ENCODE measurements around the gene MTMR1. TPM values are rescaled to one million over a fixed set of nuclear protein-coding genes. Genes with fewer than 3 reads are reported as not detected.

Gene MTMR1
- total RNA-seq, 1 experiment from 2014 or later = 36.1 TPM

DNA sequence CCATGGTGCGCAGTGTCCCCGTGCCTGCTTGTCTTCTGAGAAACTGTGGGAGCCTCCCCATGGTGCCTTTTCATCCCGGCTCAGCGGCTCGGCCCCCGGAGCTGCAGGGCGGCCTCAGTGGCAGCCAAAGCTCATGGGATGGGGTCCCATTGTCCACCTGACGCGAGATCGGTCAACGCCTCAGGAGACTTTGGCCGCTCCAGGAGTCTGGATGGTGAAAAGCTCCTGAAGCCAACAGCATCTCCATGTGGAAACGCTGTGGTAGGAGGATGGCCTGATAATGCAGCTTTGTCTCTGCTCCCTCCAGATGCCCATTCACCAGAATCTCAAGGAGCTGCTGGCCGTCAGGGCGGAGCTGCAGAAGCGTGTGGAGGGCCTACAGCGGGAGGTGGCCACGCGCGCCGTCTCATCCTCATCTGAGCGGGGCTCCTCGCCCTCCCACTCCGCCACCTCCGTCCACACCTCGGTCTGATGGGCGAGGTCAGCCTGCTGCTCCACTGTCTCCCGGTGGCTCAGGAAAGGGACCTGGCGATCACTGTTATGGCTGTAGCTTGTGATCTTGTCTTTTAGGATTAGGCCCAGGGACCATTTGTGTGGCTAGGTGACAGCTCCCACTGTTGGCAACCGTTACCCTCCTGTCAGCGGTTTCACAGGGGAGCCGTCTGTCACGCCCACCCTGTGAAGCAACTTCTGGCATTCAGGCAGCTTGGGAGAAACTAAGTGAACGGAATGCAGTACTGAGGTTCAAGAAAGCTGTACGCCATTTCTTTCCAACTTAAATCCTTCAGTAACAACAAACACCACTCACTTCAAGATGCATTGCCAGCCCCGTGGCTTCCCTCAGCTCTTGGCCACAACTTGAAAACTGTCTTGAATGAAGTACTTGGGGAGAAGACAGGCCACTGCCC lies 69.3 kb downstream of the MTMR1 start:
- CTCF ChIA-PET = interaction anchor here (1.5 kb wide), 1 partner anchor 10 kb away, joined by 3 read pairs; no protein-coding TSS in a partner anchor
- Histone ChIP-seq H3K36me3 (ENCODE audit: control insufficient read depth, insufficient read depth, low read length) (no peaks in the 10 kb centered on the region; the same call in 1 of the 2 replicates), H3K27ac (ENCODE audit: low read length) (no peak overlapping the region), H3K4me3 (ENCODE audit: low read depth in 2 of 2, low read length in 2 of 2) (no peak overlapping the region), H3K27me3 (ENCODE audit: control insufficient read depth, insufficient read depth, low read length) (no peaks in the 10 kb centered on the region), H3K4me1 (ENCODE audit: control insufficient read depth, insufficient read depth, low read length) (no peaks in the 10 kb centered on the region), H3K9me3 (ENCODE audit: control insufficient read depth, insufficient read depth, low read depth, low read length) (no peaks in the 10 kb centered on the region)
- POLR2A ChIA-PET = interaction anchor here (0.6 kb wide), 1 partner anchor 117 kb away, joined by 4 read pairs; no protein-coding TSS in a partner anchor
- DNase-seq (ENCODE audit: low read depth, low spot score) (no peak), ATAC-seq (no peak)
- TF ChIP-seq, protein P1, sequence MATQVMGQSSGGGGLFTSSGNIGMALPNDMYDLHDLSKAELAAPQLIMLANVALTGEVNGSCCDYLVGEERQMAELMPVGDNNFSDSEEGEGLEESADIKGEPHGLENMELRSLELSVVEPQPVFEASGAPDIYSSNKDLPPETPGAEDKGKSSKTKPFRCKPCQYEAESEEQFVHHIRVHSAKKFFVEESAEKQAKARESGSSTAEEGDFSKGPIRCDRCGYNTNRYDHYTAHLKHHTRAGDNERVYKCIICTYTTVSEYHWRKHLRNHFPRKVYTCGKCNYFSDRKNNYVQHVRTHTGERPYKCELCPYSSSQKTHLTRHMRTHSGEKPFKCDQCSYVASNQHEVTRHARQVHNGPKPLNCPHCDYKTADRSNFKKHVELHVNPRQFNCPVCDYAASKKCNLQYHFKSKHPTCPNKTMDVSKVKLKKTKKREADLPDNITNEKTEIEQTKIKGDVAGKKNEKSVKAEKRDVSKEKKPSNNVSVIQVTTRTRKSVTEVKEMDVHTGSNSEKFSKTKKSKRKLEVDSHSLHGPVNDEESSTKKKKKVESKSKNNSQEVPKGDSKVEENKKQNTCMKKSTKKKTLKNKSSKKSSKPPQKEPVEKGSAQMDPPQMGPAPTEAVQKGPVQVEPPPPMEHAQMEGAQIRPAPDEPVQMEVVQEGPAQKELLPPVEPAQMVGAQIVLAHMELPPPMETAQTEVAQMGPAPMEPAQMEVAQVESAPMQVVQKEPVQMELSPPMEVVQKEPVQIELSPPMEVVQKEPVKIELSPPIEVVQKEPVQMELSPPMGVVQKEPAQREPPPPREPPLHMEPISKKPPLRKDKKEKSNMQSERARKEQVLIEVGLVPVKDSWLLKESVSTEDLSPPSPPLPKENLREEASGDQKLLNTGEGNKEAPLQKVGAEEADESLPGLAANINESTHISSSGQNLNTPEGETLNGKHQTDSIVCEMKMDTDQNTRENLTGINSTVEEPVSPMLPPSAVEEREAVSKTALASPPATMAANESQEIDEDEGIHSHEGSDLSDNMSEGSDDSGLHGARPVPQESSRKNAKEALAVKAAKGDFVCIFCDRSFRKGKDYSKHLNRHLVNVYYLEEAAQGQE (IDR thresholded peaks at IDR 0.05; ENCODE audit: insufficient read depth in 1 of 2, low read depth in 2 of 2, low read length in 1 of 2) = no peak
- no peak for TF ChIP-seq POLR2AphosphoS5 (IDR thresholded peaks at IDR 0.05; ENCODE audit: low read depth, low read length)
- no peak for TF ChIP-seq SIN3A (IDR thresholded peaks at IDR 0.05; ENCODE audit: borderline replicate concordance, insufficient read depth, low read depth, low read length)
- TF ChIP-seq, protein P2, sequence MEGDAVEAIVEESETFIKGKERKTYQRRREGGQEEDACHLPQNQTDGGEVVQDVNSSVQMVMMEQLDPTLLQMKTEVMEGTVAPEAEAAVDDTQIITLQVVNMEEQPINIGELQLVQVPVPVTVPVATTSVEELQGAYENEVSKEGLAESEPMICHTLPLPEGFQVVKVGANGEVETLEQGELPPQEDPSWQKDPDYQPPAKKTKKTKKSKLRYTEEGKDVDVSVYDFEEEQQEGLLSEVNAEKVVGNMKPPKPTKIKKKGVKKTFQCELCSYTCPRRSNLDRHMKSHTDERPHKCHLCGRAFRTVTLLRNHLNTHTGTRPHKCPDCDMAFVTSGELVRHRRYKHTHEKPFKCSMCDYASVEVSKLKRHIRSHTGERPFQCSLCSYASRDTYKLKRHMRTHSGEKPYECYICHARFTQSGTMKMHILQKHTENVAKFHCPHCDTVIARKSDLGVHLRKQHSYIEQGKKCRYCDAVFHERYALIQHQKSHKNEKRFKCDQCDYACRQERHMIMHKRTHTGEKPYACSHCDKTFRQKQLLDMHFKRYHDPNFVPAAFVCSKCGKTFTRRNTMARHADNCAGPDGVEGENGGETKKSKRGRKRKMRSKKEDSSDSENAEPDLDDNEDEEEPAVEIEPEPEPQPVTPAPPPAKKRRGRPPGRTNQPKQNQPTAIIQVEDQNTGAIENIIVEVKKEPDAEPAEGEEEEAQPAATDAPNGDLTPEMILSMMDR (IDR thresholded peaks at IDR 0.05) = no peak
- no peak for TF ChIP-seq TCF7L2 (IDR thresholded peaks at IDR 0.05; ENCODE audit: low read depth, low read length)
- intact Hi-C loops (cut with micrococcal nuclease; ENCODE audit: unreplicated experiment) = no loop called here
- in situ Hi-C loops (cut with HindIII; ENCODE audit: low pct_unique_long_range_greater_than_20kb, low sequenced_read_pairs) = no loop called here
- no TSS peak for BruUV-seq (replicated peaks)

DNA sequence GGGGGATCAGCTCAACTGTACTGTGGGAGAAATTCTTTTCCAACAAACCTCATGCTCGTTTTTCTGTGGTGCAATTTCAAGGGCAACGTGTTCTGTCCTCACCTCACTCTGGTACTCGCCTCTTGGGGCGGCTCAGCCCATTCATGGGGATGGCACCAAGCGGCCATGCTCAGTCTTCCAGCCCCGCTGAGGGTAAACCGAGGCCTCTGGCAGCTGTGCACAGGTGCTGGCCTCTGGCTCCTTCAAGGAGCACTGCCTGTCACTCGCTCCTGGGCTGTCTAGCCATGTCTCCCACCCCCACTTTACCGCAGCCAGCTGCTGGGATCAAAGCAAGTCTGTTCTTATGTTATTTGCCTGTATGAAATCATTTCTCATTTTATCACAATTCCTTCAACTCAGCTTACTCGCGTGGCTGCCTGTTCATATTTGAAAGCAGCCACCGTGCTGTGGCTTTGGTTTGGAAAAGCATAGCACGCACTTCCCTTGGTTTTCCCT lies 70.2 kb downstream of the MTMR1 start:
- TF ChIP-seq POLR2AphosphoS5 (IDR thresholded peaks at IDR 0.05; ENCODE audit: low read depth, low read length) (no peak), TCF7L2 (IDR thresholded peaks at IDR 0.05; ENCODE audit: low read depth, low read length) (no peak)
- no peak for DNase-seq (ENCODE audit: low read depth, low spot score)
- ChIA-PET POLR2A (no interaction called here), CTCF (interaction anchor here (1.5 kb wide), 1 partner anchor 9 kb away, joined by 3 read pairs; no protein-coding TSS in a partner anchor)
- Histone ChIP-seq H3K9me3 (ENCODE audit: control insufficient read depth, insufficient read depth, low read depth, low read length) (no peaks in the 10 kb centered on the region), H3K4me3 (ENCODE audit: low read depth in 2 of 2, low read length in 2 of 2) (no peak overlapping the region), H3K27ac (ENCODE audit: low read length) (no peak overlapping the region), H3K36me3 (ENCODE audit: control insufficient read depth, insufficient read depth, low read length) (no peaks in the 10 kb centered on the region; the same call in 1 of the 2 replicates), H3K27me3 (ENCODE audit: control insufficient read depth, insufficient read depth, low read length) (no peaks in the 10 kb centered on the region), H3K4me1 (ENCODE audit: control insufficient read depth, insufficient read depth, low read length) (no peaks in the 10 kb centered on the region)
- intact Hi-C loops (cut with micrococcal nuclease; ENCODE audit: unreplicated experiment) = no loop called here
- in situ Hi-C loops (cut with HindIII; ENCODE audit: low pct_unique_long_range_greater_than_20kb, low sequenced_read_pairs) = no loop called here
- TSS peak; percentile 41 for BruUV-seq (replicated peaks)
- ATAC-seq = no peak
